A673 (cell line): ENCODE data around the gene TRPM2. TPM values are rescaled to one million over a fixed set of nuclear protein-coding genes. Genes with fewer than 3 reads are reported as not detected.

Source experiments
- BruUV-seq: library from RNA; stranded (reverse); fragments of 400-500 nt; replicated peaks from 2 replicates; lab custom pipeline; 2021; lab: Mats Ljungman, UMichigan
- CTCF ChIA-PET: fragments of 300-600 bp; sonication (Branson Sonifier 250); formaldehyde crosslinking; loops from one replicate; lab custom pipeline; 2022; ENCODE audit warnings: antibody characterized with exemption; lab: Charles Lee
- POLR2A ChIA-PET: fragments of 300-600 bp; sonication (Branson Sonifier 250); formaldehyde crosslinking; loops from one replicate; lab custom pipeline; 2022; ENCODE audit warnings: antibody characterized with exemption; ENCODE audit not compliant: low non-redundant PET; lab: Charles Lee
- DNase-seq: peaks from one replicate; pipeline ENCODE4 v3.0.0-alpha.2; 2015; ENCODE audit warnings: low spot score
- H3K27ac ChIP-seq: fragments of 200-600 bp; sonication (generic); 2 replicates; pipeline ENCODE4 v1.5.1; 2016; ENCODE audit warnings: mixed run types, low read depth, mild to moderate bottlenecking, mixed read lengths, antibody characterized with exemption, low read length; ENCODE audit not compliant: poor library complexity, severe bottlenecking
- H3K27me3 ChIP-seq: fragments of 200-600 bp; sonication (generic); replicated peaks from 2 replicates; pipeline ENCODE4 v1.6.1; 2017; ENCODE audit warnings: mixed run types, low read depth, mild to moderate bottlenecking, mixed read lengths, antibody characterized with exemption, low read length; ENCODE audit not compliant: insufficient read depth, poor library complexity
- H3K36me3 ChIP-seq: fragments of 200-600 bp; sonication (generic); 2 replicates; pipeline ENCODE4 v1.6.1; 2016; ENCODE audit warnings: mixed run types, mild to moderate bottlenecking, mixed read lengths, antibody characterized with exemption, low read length; ENCODE audit not compliant: insufficient read depth, poor library complexity, severe bottlenecking
- H3K4me1 ChIP-seq: fragments of 200-600 bp; sonication (generic); 2 replicates; pipeline ENCODE4 v1.6.1; 2017; ENCODE audit warnings: mixed run types, mild to moderate bottlenecking, mixed read lengths, antibody characterized with exemption, low read length; ENCODE audit not compliant: insufficient read depth, poor library complexity, severe bottlenecking
- H3K4me3 ChIP-seq: fragments of 200-600 bp; sonication (generic); 2 replicates; pipeline ENCODE4 v1.5.1; 2016; ENCODE audit warnings: low read depth, mixed run types, mild to moderate bottlenecking, mixed read lengths, low read length; ENCODE audit not compliant: poor library complexity, severe bottlenecking
- H3K9me3 ChIP-seq: fragments of 200-600 bp; sonication (generic); 2 replicates; pipeline ENCODE4 v1.6.1; 2016; ENCODE audit warnings: mixed run types, low read depth, mild to moderate bottlenecking, mixed read lengths, antibody characterized with exemption, low read length; ENCODE audit not compliant: poor library complexity, severe bottlenecking
- EZH2 ChIP-seq: fragments of 200-600 bp; sonication (generic); IDR thresholded peaks from 2 replicates; pipeline ENCODE4 v1.6.1; 2017; ENCODE audit warnings: borderline replicate concordance, low read depth, mild to moderate bottlenecking, mixed read lengths, antibody characterized with exemption, low read length; ENCODE audit not compliant: poor library complexity, severe bottlenecking
- intact Hi-C: fragments of 100-400 bp; cut with micrococcal nuclease; formaldehyde crosslinking; loops from one replicate; pipeline ENCODE4 v1.10.0; 2022; ENCODE audit not compliant: unreplicated experiment
- total RNA-seq: library from RNA; stranded (reverse); gene quantifications from 2 replicates; pipeline ENCODE4 v1.2.3, GENCODE V29; 2021
- TF ChIP-seq, protein P1 (sequence below): fragments of 300-800, 200-600 bp; sonication (generic); conservative IDR thresholded peaks from 2 replicates; pipeline ENCODE4 v1.5.1; 2017; ENCODE audit warnings: low read depth, mild to moderate bottlenecking, antibody characterized with exemption, low read length, moderate library complexity, mixed read lengths

Gene TRPM2
- total RNA-seq, 1 experiment from 2014 or later, result 0.21 TPM

DNA sequence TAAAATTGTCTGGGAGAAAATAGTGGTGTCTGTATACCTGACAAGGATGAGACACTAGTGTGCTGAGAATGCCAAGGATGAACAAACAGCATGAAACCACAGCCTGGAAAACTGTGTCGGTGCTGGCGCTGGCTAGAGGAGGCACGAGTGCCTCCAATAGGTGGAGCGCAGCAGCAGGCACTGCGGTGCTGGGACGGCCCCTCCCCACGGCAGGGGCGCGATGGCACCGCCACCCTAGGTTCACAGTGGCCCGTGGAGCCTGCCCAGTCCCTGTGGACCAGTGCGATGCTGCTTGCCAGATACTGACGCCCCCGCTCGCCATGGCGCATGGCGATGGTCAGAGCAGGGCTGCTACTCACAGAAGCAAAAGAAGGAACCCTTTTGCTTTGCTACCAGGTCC, 21.0 kb upstream of the TRPM2 start:
- H3K4me3 ChIP-seq, result no peak overlapping the region
- intact Hi-C loops, result no loop called here
- no peaks in the 10 kb centered on the region for H3K27me3 ChIP-seq
- POLR2A ChIA-PET, result no interaction called here
- no peaks in the 10 kb centered on the region for H3K4me1 ChIP-seq
- CTCF ChIA-PET, result no interaction called here
- DNase-seq, result no peak
- H3K9me3 ChIP-seq, result no peaks in the 10 kb centered on the region
- no peak overlapping the region for H3K27ac ChIP-seq
- BruUV-seq, result no TSS peak
- TF ChIP-seq EZH2, result no peak
- TF ChIP-seq, protein P1, sequence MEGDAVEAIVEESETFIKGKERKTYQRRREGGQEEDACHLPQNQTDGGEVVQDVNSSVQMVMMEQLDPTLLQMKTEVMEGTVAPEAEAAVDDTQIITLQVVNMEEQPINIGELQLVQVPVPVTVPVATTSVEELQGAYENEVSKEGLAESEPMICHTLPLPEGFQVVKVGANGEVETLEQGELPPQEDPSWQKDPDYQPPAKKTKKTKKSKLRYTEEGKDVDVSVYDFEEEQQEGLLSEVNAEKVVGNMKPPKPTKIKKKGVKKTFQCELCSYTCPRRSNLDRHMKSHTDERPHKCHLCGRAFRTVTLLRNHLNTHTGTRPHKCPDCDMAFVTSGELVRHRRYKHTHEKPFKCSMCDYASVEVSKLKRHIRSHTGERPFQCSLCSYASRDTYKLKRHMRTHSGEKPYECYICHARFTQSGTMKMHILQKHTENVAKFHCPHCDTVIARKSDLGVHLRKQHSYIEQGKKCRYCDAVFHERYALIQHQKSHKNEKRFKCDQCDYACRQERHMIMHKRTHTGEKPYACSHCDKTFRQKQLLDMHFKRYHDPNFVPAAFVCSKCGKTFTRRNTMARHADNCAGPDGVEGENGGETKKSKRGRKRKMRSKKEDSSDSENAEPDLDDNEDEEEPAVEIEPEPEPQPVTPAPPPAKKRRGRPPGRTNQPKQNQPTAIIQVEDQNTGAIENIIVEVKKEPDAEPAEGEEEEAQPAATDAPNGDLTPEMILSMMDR, result no peak
- H3K36me3 ChIP-seq, result peaks cover 2% of the 10 kb centered on the region

DNA sequence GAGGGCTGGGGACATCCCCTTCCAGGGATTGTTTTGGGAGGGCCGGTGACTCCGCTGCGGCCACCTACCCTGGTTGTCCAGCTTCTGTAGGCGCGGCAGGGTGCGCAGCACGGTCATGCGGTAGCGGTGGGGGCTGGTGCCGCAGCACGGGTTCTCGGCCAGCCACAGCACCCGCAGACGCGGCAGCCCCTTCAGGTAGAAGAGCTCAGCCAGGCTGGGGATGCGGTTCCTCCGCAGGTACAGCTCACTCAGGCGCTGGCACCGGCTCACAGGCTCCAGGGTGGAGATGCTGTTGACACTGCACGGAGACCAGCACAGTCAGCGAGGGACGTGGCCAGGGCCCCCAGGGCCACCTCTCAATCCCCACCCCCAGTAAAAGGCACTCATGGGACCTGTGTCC, 20.5 kb upstream of the TRPM2 start:
- TF ChIP-seq EZH2, result no peak
- Histone ChIP-seq H3K27ac (no peak overlapping the region), H3K4me1 (peaks cover 2% of the 10 kb centered on the region), H3K36me3 (no peaks in the 10 kb centered on the region), H3K9me3 (no peaks in the 10 kb centered on the region), H3K4me3 (no peak overlapping the region), H3K27me3 (no peaks in the 10 kb centered on the region)
- ChIA-PET CTCF (no interaction called here), POLR2A (no interaction called here)
- no peak for DNase-seq
- BruUV-seq, result no TSS peak
- intact Hi-C loops, result no loop called here

DNA sequence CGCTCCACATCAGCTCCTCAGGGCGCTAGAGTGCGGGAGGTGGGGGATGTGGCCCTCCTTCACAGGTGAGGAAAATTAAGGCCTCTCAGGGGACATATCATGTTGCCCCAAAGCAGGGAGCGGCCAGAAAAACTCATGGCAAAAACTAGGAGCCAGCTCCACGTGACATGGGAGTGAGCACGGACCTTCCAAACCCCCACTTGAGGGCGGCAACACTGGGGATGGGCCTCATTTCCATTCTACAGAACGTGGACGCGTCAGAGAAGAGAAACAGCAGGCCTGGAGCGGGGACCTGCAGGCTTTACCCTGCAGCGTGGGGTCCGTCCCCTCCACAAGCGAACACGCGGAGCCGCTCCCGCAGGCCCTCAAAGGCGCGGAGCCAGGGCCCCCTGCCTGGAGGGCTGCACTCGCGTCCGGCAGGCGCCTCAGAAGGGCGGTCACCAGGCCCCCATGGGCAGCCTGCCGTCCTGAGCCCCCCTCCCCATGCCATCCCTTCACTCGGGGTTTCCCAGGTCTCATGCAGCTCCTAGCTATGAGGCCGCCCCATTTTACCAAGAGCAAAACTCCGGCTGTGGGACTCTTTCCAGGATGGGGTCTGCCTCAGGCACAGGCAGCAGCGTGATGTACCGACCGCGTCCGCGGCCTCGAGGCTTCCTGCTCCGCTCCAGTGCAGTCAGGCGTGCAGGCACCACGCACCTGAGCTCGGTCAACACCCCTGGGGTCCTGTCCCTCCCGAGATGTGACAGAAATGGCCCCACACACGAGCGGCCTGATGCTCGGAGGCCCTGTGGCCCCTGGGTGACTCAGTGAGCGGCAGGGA, 19.7 kb upstream of the TRPM2 start:
- Histone ChIP-seq H3K4me1 (peaks cover 6% of the 10 kb centered on the region), H3K36me3 (no peaks in the 10 kb centered on the region), H3K9me3 (no peaks in the 10 kb centered on the region), H3K27ac (no peak overlapping the region), H3K27me3 (no peaks in the 10 kb centered on the region), H3K4me3 (no peak overlapping the region)
- TF ChIP-seq EZH2, result no peak
- TF ChIP-seq, protein P1, result no peak
- no TSS peak for BruUV-seq
- intact Hi-C loops, result no loop called here
- ChIA-PET CTCF (no interaction called here), POLR2A (no interaction called here)
- no peak for DNase-seq
